H1 (cell line): ENCODE data around the gene GLS2. TPM values are rescaled to one million over a fixed set of nuclear protein-coding genes. Genes with fewer than 3 reads are reported as not detected.
A peak's percentile ranks its signal among the peaks of the same experiment; 100 is the strongest.

Experiments
- CTCF ChIA-PET: fragments of 300-600 bp; sonication (Branson Sonifier 250); formaldehyde crosslinking; loops from one replicate; lab custom pipeline; 2021; ENCODE audit not compliant: partially characterized antibody; lab: Charles Lee
- POLR2A ChIA-PET: fragments of 300-600 bp; sonication (Branson Sonifier 250); formaldehyde crosslinking; loops from one replicate; lab custom pipeline; 2021; ENCODE audit warnings: inconsistent platforms; ENCODE audit not compliant: partially characterized antibody; lab: Charles Lee
- DNase-seq, 2 experiments: peaks; one replicate each; pipeline versions ENCODE4 v3.0.0 to v3.0.0-alpha.2; 2010 to 2022; ENCODE audit warnings: low spot score in 2 of 2, low read depth in 1 of 2, mixed read lengths in 1 of 2
- FAIRE-seq: peaks from 2 replicates; lab custom pipeline; 2011; peaks lifted over from hg19 to GRCh38; lab: Jason Lieb, UNC
- H2AFZ ChIP-seq: 2 replicates; pipeline ENCODE4 v1.8.1; 2012; ENCODE audit warnings: low read length, inconsistent platforms
- H2AK5ac ChIP-seq: 2 replicates; pipeline ENCODE4 v1.6.1; 2013; ENCODE audit warnings: low read depth, low read length
- H2BK120ac ChIP-seq: replicated peaks from 2 replicates; pipeline ENCODE3; 2013; ENCODE audit warnings: low read depth, low read length, inconsistent platforms
- H2BK12ac ChIP-seq: 2 replicates; pipeline ENCODE4 v1.6.1; 2013; ENCODE audit warnings: low read depth, low read length
- H2BK15ac ChIP-seq: 2 replicates; pipeline ENCODE4 v1.6.1; 2013; ENCODE audit warnings: low read length
- H2BK20ac ChIP-seq: 2 replicates; pipeline ENCODE4 v1.6.1; 2013; ENCODE audit warnings: low read length
- H2BK5ac ChIP-seq: 2 replicates; pipeline ENCODE4 v1.6.1; 2013; ENCODE audit warnings: low read depth, low read length
- H3K14ac ChIP-seq: 2 replicates; pipeline ENCODE4 v1.6.1; 2013; ENCODE audit warnings: inconsistent platforms; ENCODE audit not compliant: insufficient read length
- H3K18ac ChIP-seq: 2 replicates; pipeline ENCODE4 v1.6.1; 2013; ENCODE audit warnings: low read length; ENCODE audit errors: extremely low read depth
- H3K23ac ChIP-seq: 2 replicates; pipeline ENCODE4 v1.6.1; 2013; ENCODE audit warnings: inconsistent platforms; ENCODE audit not compliant: insufficient read length
- H3K23me2 ChIP-seq: 2 replicates; pipeline ENCODE4 v1.6.1; 2013; ENCODE audit warnings: low read depth, low read length
- H3K27ac ChIP-seq: 2 replicates; pipeline ENCODE4 v1.6.1; 2011; ENCODE audit warnings: low read depth, low read length, inconsistent platforms
- H3K27me3 ChIP-seq, 4 experiments: replicated peaks in 1 of 4; 1 replicate in 1 of 4; 2 replicates in 3 of 4; pipeline versions ENCODE4 v1.6.1 to v1.8.1; 2011 to 2013; ENCODE audit warnings: low read length in 3 of 4, mild to moderate bottlenecking in 3 of 4, inconsistent platforms in 2 of 4, mixed read lengths in 2 of 4, moderate library complexity in 1 of 4; ENCODE audit not compliant: control insufficient read depth in 3 of 4, insufficient read depth in 3 of 4; ENCODE audit errors: extremely low read depth in 1 of 4
- H3K36me3 ChIP-seq, 4 experiments: 2 replicates each; pipeline versions ENCODE4 v1.6.1 to v1.8.1; 2011 to 2013; ENCODE audit warnings: mild to moderate bottlenecking in 4 of 4, low read length in 3 of 4, moderate library complexity in 2 of 4, control low read depth in 1 of 4, inconsistent platforms in 1 of 4; ENCODE audit not compliant: insufficient read depth in 4 of 4, control insufficient read depth in 2 of 4
- H3K4ac ChIP-seq: replicated peaks from 2 replicates; pipeline ENCODE3; 2013; ENCODE audit warnings: low read length, low read depth, mixed read lengths, inconsistent platforms; ENCODE audit not compliant: insufficient read length
- H3K4me1 ChIP-seq, 4 experiments: replicated peaks in 1 of 4; 1 replicate in 1 of 4; 2 replicates in 3 of 4; pipeline versions ENCODE4 v1.6.1 to v1.8.1; 2011 to 2013; ENCODE audit warnings: low read length in 3 of 4, inconsistent platforms in 2 of 4, mixed read lengths in 1 of 4; ENCODE audit not compliant: insufficient read depth in 4 of 4, control insufficient read depth in 3 of 4
- H3K4me2 ChIP-seq, 2 experiments: 2 replicates each; pipeline versions ENCODE4 v1.6.1 to v1.8.1; 2011 to 2013; ENCODE audit warnings: low read depth in 2 of 2, low read length in 2 of 2, control low read depth in 1 of 2, inconsistent platforms in 1 of 2, mild to moderate bottlenecking in 1 of 2; ENCODE audit not compliant: insufficient read depth in 1 of 2
- H3K4me3 ChIP-seq, 4 experiments: fragments of 200-600, 300-600 bp in 1 of 4; sonication (generic), shearing (Covaris generic), sonication (Bioruptor Twin) in 1 of 4; 2 replicates each; pipeline versions ENCODE4 v1.5.1 to v1.8.1; 2011 to 2016; ENCODE audit warnings: low read length in 4 of 4, low read depth in 3 of 4, control low read depth in 2 of 4, inconsistent platforms in 2 of 4, mild to moderate bottlenecking in 2 of 4, mixed read lengths in 1 of 4, moderate library complexity in 1 of 4; ENCODE audit not compliant: insufficient read depth in 2 of 4; ENCODE audit errors: extremely low read depth in 1 of 4
- H3K56ac ChIP-seq: replicated peaks from 2 replicates; pipeline ENCODE3; 2013; ENCODE audit warnings: low read depth, mild to moderate bottlenecking, mixed read lengths, low read length, inconsistent platforms; ENCODE audit not compliant: insufficient read length
- H3K79me1 ChIP-seq: 2 replicates; pipeline ENCODE4 v1.6.1; 2013; ENCODE audit warnings: low read depth, low read length, control low read depth
- H3K79me2 ChIP-seq, 2 experiments: 2 replicates each; pipeline versions ENCODE4 v1.6.1 to v1.8.1; 2012 to 2013; ENCODE audit warnings: low read length in 2 of 2, mild to moderate bottlenecking in 2 of 2, inconsistent platforms in 1 of 2; ENCODE audit not compliant: insufficient read depth in 2 of 2, control insufficient read depth in 1 of 2
- H3K9ac ChIP-seq, 4 experiments: replicated peaks in 1 of 4; 1 replicate in 1 of 4; 2 replicates in 3 of 4; pipeline versions ENCODE4 v1.6.1 to v1.8.1; 2011 to 2013; ENCODE audit warnings: low read depth in 3 of 4, low read length in 3 of 4, control low read depth in 2 of 4, mild to moderate bottlenecking in 2 of 4, moderate library complexity in 2 of 4, inconsistent platforms in 1 of 4; ENCODE audit errors: extremely low read depth in 1 of 4
- H3K9me3 ChIP-seq, 2 experiments: 2 replicates each; pipeline versions ENCODE4 v1.6.1 to v1.8.1; 2012 to 2013; ENCODE audit warnings: mild to moderate bottlenecking in 2 of 2, moderate library complexity in 2 of 2, control low read depth in 1 of 2, inconsistent platforms in 1 of 2, low read depth in 1 of 2, low read length in 1 of 2, mixed read lengths in 1 of 2; ENCODE audit not compliant: insufficient read depth in 2 of 2
- H4K20me1 ChIP-seq, 2 experiments: replicated peaks in 1 of 2; 2 replicates each; pipeline versions ENCODE3 to v1.8.1; 2011 to 2013; ENCODE audit warnings: inconsistent platforms in 2 of 2, low read length in 2 of 2, mild to moderate bottlenecking in 1 of 2; ENCODE audit not compliant: insufficient read depth in 2 of 2, control insufficient read depth in 1 of 2
- H4K5ac ChIP-seq: 2 replicates; pipeline ENCODE4 v1.6.1; 2013; ENCODE audit warnings: low read length, low read depth, mixed read lengths, inconsistent platforms; ENCODE audit not compliant: insufficient read length
- H4K8ac ChIP-seq: 2 replicates; pipeline ENCODE4 v1.8.0; 2013; ENCODE audit warnings: mild to moderate bottlenecking, moderate library complexity, low read length, inconsistent platforms; ENCODE audit not compliant: insufficient read depth; ENCODE audit errors: extremely low read depth
- H4K91ac ChIP-seq: replicated peaks from 2 replicates; pipeline ENCODE3; 2013; ENCODE audit warnings: low read length, mixed read lengths, inconsistent platforms; ENCODE audit not compliant: insufficient read length
- TAF7 ChIP-seq: optimal IDR thresholded peaks from 2 replicates; pipeline ENCODE3; 2011; ENCODE audit warnings: low read depth, mild to moderate bottlenecking, inconsistent platforms, low read length, moderate library complexity, borderline replicate concordance
- TCF12 ChIP-seq: IDR thresholded peaks from 2 replicates; pipeline ENCODE4 v1.6.1; 2011; ENCODE audit warnings: low read depth, mild to moderate bottlenecking, low read length
- USF2 ChIP-seq: IDR thresholded peaks from 2 replicates; pipeline ENCODE4 v1.6.1; 2011; ENCODE audit warnings: low read length, improper control_type of control experiment
- YY1 ChIP-seq: IDR thresholded peaks from 2 replicates; pipeline ENCODE4 v1.6.1; 2011; ENCODE audit warnings: low read depth, mild to moderate bottlenecking, low read length
- WGBS, 2 experiments: shearing (Covaris generic) in 1 of 2; methylation state at CpG; one replicate each; pipeline versions ENCODE4 v1.1.6 to v1.1.7; 2013 to 2015; ENCODE audit warnings: low lambda C conversion rate in 2 of 2, mixed read lengths in 2 of 2, inconsistent platforms in 1 of 2, low coverage in 1 of 2, missing lambda C conversion rate in 1 of 2; ENCODE audit not compliant: insufficient replicate concordance in 2 of 2, insufficient coverage in 1 of 2, insufficient read length in 1 of 2; ENCODE audit errors: extremely low coverage in 1 of 2, missing lambda C conversion rate in 1 of 2; 5-methylcytosine and 5-hydroxymethylcytosine counted together
- polyA plus RNA-seq, 7 experiments: library from polyadenylated mRNA; depleted of rRNA in 3 of 7; stranded (reverse) in 5 of 7; unstranded in 2 of 7; fragments of >200 nt in 5 of 7; fragments of 200-250 nt in 2 of 7; gene quantifications; 1 replicate in 5 of 7; 2 replicates in 1 of 7; 4 replicates in 1 of 7; pipeline versions ENCODE4 v1.2.1 to v1.2.3, GENCODE V29; 2011 to 2013; ENCODE audit warnings: missing spikeins in 2 of 7, mixed read lengths in 2 of 7
- total RNA-seq: library from RNA; stranded (reverse); fragmentation: NEBNext Ultra II Directional; extraction: Animal tissue kit (Norgen Biotek cat#: 25700); gene quantifications from 2 replicates; pipeline ENCODE4 v1.2.1, GENCODE V29; 2021

The GLS2 gene
- total and polyA plus RNA-seq, 2 of the 8 experiments (the other 6 are each of a cell fraction or from before 2014, with no cell fraction given) = 14.5 to 20.1 TPM

- H3K9ac ChIP-seq = no peak overlapping the region
- H4K5ac ChIP-seq = no peak overlapping the region
- no peak overlapping the region for H2BK12ac ChIP-seq
- peaks cover 2% of the 10 kb centered on the region; the same call in 1 of the 2 replicates for H3K79me1 ChIP-seq
- H3K79me2 ChIP-seq = peaks cover 0 to 51% of the 10 kb centered on the region in 2 experiments; a peak in 2 of 4 replicates
- no peaks in the 10 kb centered on the region for H3K9me3 ChIP-seq
- no peak overlapping the region for H2BK120ac ChIP-seq
- no peak overlapping the region for H4K8ac ChIP-seq
- H2BK5ac ChIP-seq = peak overlapping the region; percentile 44; the same call in 1 of the 2 replicates
- H3K27ac ChIP-seq = no peak overlapping the region
- H3K23ac ChIP-seq = no peak overlapping the region
- H3K4me2 ChIP-seq = no peak overlapping the region
- H3K56ac ChIP-seq = no peak overlapping the region
- FAIRE-seq = no peak
- no peak overlapping the region for H3K4ac ChIP-seq
- H3K14ac ChIP-seq = no peak overlapping the region
- no peak overlapping the region for H3K4me3 ChIP-seq
- no peak overlapping the region for H2BK20ac ChIP-seq
- POLR2A ChIA-PET = interaction anchor here (1.0 to 2.8 kb wide), 4 partner anchors 9 to 118 kb away, joined by 3 to 12 read pairs (median 4); partner anchors contain the start of gene TIMELESS
- H4K91ac ChIP-seq = no peak overlapping the region
- TF ChIP-seq TCF12 = no peak
- no peak for TF ChIP-seq TAF7
- TF ChIP-seq YY1 = no peak
- no peak for TF ChIP-seq USF2
- H4K20me1 ChIP-seq = peaks cover 0 to 1% of the 10 kb centered on the region in 2 experiments
- no peaks in the 10 kb centered on the region; a peak in 1 of 7 replicates for H3K4me1 ChIP-seq
- no peak overlapping the region for H2AK5ac ChIP-seq
- 95% methylated on average over 6 of the region's 6 CpGs; no CpG with 5 or more reads in 1 of the 2 experiments for WGBS, 2 experiments
- H2AFZ ChIP-seq = no peak overlapping the region
- no peak for DNase-seq
- no peak overlapping the region for H3K18ac ChIP-seq
- H3K27me3 ChIP-seq = no peaks in the 10 kb centered on the region
- no peak overlapping the region for H2BK15ac ChIP-seq
- no peaks in the 10 kb centered on the region for H3K23me2 ChIP-seq
- peaks cover 9 to 34% (median 25%) of the 10 kb centered on the region in 4 experiments; a peak in 7 of 8 replicates for H3K36me3 ChIP-seq
- CTCF ChIA-PET = interaction anchor here (0.6 to 1.5 kb wide), 2 partner anchors 9 to 29 kb away, joined by 5 to 6 read pairs; no protein-coding TSS in a partner anchor
Measured at GRCh38 chr12:56434828-56435227, 53.1 kb downstream of the GLS2 start.
